Lung (tissue), 12 donors: ENCODE data around the gene ASIC4. TPM values are rescaled to one million over a fixed set of nuclear protein-coding genes. Genes with fewer than 3 reads are reported as not detected.

Experiments
- ATAC-seq: fragments of 200-7000 bp; cut with Tn5 transposase; one replicate; pipeline ENCODE4 v1.9.1; 2020; ENCODE audit warnings: moderate number of reproducible peaks; ENCODE audit not compliant: insufficient read depth, low FRiP score
- DNase-seq, 3 donors: peaks; one replicate each; pipeline ENCODE4 v3.0.0-alpha.2; 2013 to 2017
- H3K27ac ChIP-seq, 2 donors: one replicate each; pipeline ENCODE4 v1.5.1; 2013; ENCODE audit warnings: mild to moderate bottlenecking in 2 of 2, moderate library complexity in 2 of 2, control low read depth in 1 of 2, inconsistent platforms in 1 of 2, low read depth in 1 of 2, low read length in 1 of 2
- H3K27me3 ChIP-seq, 3 donors: one replicate each; pipeline ENCODE4 v1.5.1; 2013; ENCODE audit warnings: low read length in 2 of 3; ENCODE audit not compliant: control insufficient read depth in 3 of 3, insufficient read depth in 3 of 3
- H3K36me3 ChIP-seq, 4 donors: one replicate each; pipeline ENCODE4 v1.5.1; 2013; ENCODE audit warnings: low read length in 4 of 4, mild to moderate bottlenecking in 1 of 4, moderate library complexity in 1 of 4; ENCODE audit not compliant: control insufficient read depth in 4 of 4, insufficient read depth in 4 of 4
- H3K4me1 ChIP-seq, 5 donors: one replicate each; pipeline ENCODE4 v1.5.1; 2013; ENCODE audit warnings: low read length in 5 of 5, mild to moderate bottlenecking in 2 of 5, moderate library complexity in 1 of 5; ENCODE audit not compliant: control insufficient read depth in 5 of 5, insufficient read depth in 5 of 5
- H3K4me3 ChIP-seq: one replicate; pipeline ENCODE4 v1.5.1; 2013; ENCODE audit warnings: mild to moderate bottlenecking, control low read depth, moderate library complexity
- H3K9ac ChIP-seq, 2 donors: one replicate each; pipeline ENCODE4 v1.5.1; 2013; ENCODE audit warnings: low read length in 2 of 2, control low read depth in 1 of 2; ENCODE audit not compliant: insufficient read depth in 1 of 2
- H3K9me3 ChIP-seq, 4 donors: one replicate each; pipeline ENCODE4 v1.5.1; 2013; ENCODE audit warnings: low read length in 3 of 4, mild to moderate bottlenecking in 1 of 4, moderate library complexity in 1 of 4; ENCODE audit not compliant: control insufficient read depth in 4 of 4, insufficient read depth in 3 of 4
- WGBS, 2 donors: extraction: QIAGEN DNeasy Blood & Tissue Kit; methylation state at CpG; one replicate each; pipeline ENCODE4 v1.1.7; 2013; 5-methylcytosine and 5-hydroxymethylcytosine counted together
- polyA plus RNA-seq, 2 donors: library from polyadenylated mRNA; stranded (reverse); fragments of 200-250 nt; gene quantifications; one replicate each; pipeline ENCODE4 v1.2.1, GENCODE V29; 2013
- total RNA-seq, 2 donors: library from RNA; depleted of rRNA in 1 of 2; stranded (reverse); fragments of >200 nt in 1 of 2; gene quantifications; one replicate each; pipeline ENCODE4 v1.2.1, GENCODE V29; 2014 to 2021
- TF ChIP-seq, protein P1 (sequence below): IDR thresholded peaks from 2 replicates; pipeline ENCODE4 v1.5.1; 2012; ENCODE audit warnings: mild to moderate bottlenecking; ENCODE audit errors: control extremely low read depth, extremely low read depth
- donor health status: control.
- donor health status: control.
- donor health status: Bipolar disorder and iron deficiency.
- donor health status: healthy.
- donor health status: DM: yes; HTN: yes; CAD: no.

ASIC4 gene
- total and polyA plus RNA-seq, 4 donors: 0.02 to 0.43 (median 0.14) TPM

DNA sequence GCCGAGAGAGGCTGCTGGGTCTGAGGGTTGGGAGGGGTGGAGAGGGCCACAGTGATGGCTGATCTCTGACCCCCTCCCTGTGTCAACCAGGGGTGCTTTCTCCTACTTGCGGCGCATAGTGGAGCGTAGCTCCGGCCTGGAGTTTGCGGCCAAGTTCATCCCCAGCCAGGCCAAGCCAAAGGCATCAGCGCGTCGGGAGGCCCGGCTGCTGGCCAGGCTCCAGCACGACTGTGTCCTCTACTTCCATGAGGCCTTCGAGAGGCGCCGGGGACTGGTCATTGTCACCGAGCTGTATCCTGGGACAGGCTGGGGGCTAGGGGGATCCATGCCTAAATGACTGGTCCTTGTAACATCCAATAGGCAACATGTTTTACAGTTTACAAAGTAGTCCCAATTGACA is 36.5 kb upstream of the ASIC4 start:
- ATAC-seq: no peak
- peaks cover 0 to 15% (median 0%) of the 10 kb centered on the region in 5 donors for H3K4me1 ChIP-seq
- TF ChIP-seq, protein P1, sequence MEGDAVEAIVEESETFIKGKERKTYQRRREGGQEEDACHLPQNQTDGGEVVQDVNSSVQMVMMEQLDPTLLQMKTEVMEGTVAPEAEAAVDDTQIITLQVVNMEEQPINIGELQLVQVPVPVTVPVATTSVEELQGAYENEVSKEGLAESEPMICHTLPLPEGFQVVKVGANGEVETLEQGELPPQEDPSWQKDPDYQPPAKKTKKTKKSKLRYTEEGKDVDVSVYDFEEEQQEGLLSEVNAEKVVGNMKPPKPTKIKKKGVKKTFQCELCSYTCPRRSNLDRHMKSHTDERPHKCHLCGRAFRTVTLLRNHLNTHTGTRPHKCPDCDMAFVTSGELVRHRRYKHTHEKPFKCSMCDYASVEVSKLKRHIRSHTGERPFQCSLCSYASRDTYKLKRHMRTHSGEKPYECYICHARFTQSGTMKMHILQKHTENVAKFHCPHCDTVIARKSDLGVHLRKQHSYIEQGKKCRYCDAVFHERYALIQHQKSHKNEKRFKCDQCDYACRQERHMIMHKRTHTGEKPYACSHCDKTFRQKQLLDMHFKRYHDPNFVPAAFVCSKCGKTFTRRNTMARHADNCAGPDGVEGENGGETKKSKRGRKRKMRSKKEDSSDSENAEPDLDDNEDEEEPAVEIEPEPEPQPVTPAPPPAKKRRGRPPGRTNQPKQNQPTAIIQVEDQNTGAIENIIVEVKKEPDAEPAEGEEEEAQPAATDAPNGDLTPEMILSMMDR: no peak
- peaks cover 2 to 20% (median 3%) of the 10 kb centered on the region in 3 donors for H3K27me3 ChIP-seq
- H3K27ac ChIP-seq: no peak overlapping the region
- peaks cover 0 to 13% (median 0%) of the 10 kb centered on the region in 4 donors for H3K36me3 ChIP-seq
- H3K4me3 ChIP-seq: no peak overlapping the region
- peaks cover 0 to 4% (median 0%) of the 10 kb centered on the region in 4 donors for H3K9me3 ChIP-seq
- H3K9ac ChIP-seq: no peak overlapping the region
- 84 to 98% methylated on average over 15 of the region's 15 CpGs for WGBS, 2 donors
- DNase-seq: peak; percentile 55 to 66 (median 56)

DNA sequence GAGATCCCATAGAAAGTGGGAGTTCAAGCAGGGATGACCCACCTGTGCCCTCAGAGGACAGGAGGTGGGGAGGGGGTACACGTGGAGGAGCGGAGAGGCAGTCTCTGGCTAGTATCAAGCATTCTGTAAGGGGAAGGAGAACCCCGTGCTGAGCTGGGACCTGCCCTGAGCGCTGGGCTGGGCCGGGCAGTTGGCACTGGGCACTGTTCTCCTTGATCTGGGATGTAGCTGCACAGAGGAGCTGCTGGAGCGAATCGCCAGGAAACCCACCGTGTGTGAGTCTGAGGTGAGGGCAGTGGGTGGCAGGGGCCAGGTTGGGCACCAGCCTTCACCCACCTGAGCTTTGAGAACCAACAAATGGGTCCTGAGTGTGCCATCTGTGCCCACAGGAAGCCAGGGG is 35.4 kb upstream of the ASIC4 start:
- 80 to 91% methylated on average over 8 of the region's 8 CpGs for WGBS, 2 donors
- H3K27ac ChIP-seq: no peak overlapping the region
- peaks cover 3 to 24% (median 5%) of the 10 kb centered on the region in 3 donors for H3K27me3 ChIP-seq
- H3K9ac ChIP-seq: no peak overlapping the region
- H3K9me3 ChIP-seq: peaks cover 0 to 5% (median 0%) of the 10 kb centered on the region in 4 donors
- peaks cover 0 to 17% (median 0%) of the 10 kb centered on the region in 5 donors for H3K4me1 ChIP-seq
- DNase-seq: no peak
- TF ChIP-seq, protein P1: no peak
- ATAC-seq: no peak
- no peak overlapping the region for H3K4me3 ChIP-seq
- H3K36me3 ChIP-seq: peaks cover 0 to 6% (median 0%) of the 10 kb centered on the region in 4 donors

DNA sequence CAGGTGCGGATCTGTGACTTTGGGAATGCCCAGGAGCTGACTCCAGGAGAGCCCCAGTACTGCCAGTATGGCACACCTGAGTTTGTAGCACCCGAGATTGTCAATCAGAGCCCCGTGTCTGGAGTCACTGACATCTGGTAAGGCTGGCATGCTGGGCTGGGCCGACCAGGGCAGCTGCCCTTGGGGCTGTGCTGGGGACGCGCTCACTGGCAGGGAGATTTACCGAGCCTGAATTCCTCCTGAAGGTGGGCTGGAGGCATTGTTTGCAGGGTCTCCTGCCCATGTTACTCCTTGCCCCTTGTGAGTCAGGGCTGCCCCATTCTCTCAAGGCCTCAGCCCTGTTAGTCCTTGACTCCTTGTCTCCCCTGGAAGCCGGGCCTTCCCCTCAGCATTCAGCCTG is 34.3 kb upstream of the ASIC4 start:
- H3K9me3 ChIP-seq: peaks cover 0 to 5% (median 0%) of the 10 kb centered on the region in 4 donors
- H3K9ac ChIP-seq: no peak overlapping the region
- H3K36me3 ChIP-seq: peaks cover 0 to 6% (median 0%) of the 10 kb centered on the region in 4 donors
- TF ChIP-seq, protein P1: no peak
- no peak overlapping the region for H3K27ac ChIP-seq
- peaks cover 5 to 29% (median 8%) of the 10 kb centered on the region in 3 donors for H3K27me3 ChIP-seq
- H3K4me3 ChIP-seq: peak overlapping the region; percentile 1
- 87 to 96% methylated on average over 8 of the region's 8 CpGs for WGBS, 2 donors
- DNase-seq (no peak), ATAC-seq (no peak)
- H3K4me1 ChIP-seq: peaks cover 0 to 24% (median 6%) of the 10 kb centered on the region in 5 donors
